ENCODE data around the gene MTRFR. TPM values are rescaled to one million over a fixed set of nuclear protein-coding genes. Genes with fewer than 3 reads are reported as not detected.

The MTRFR gene
- total and polyA plus RNA-seq, 2 donors = 46.0 to 49.1 TPM

GRCh38 chr12:123270214-123271000 lies 37.2 kb downstream of the MTRFR start:
- DNase-seq (ENCODE audit: low read depth in 6 of 9, low spot score in 9 of 9) = peak in 3 of 9 donors; percentile 31 to 57 (median 37)
- Histone ChIP-seq H3K4me3 (ENCODE audit: low read length in 2 of 2) (peak overlapping the region; percentile 61 to 91), H3K27ac (ENCODE audit: low read depth in 1 of 2, low read length in 1 of 2) (peak overlapping the region in 1 of 2 donors; percentile 75), H3K27me3 (ENCODE audit: control insufficient read depth in 2 of 2, insufficient read depth in 1 of 2, low read length in 1 of 2) (peaks cover 0 to 13% of the 10 kb centered on the region in 2 donors), H3K36me3 (ENCODE audit: control insufficient read depth in 2 of 2, insufficient read depth in 2 of 2, low read length in 1 of 2) (peaks cover 12 to 15% of the 10 kb centered on the region in 2 donors), H3K9me3 (ENCODE audit: control insufficient read depth in 2 of 2, insufficient read depth in 1 of 2, low read length in 1 of 2) (peaks cover 0 to 9% of the 10 kb centered on the region in 2 donors), H3K4me1 (ENCODE audit: control insufficient read depth in 2 of 2, insufficient read depth in 2 of 2, low read length in 2 of 2) (peaks cover 17 to 40% of the 10 kb centered on the region in 2 donors)
- WGBS = under 1% methylated on average over 51 of the region's 51 CpGs

- H3K36me3 ChIP-seq (ENCODE audit: control insufficient read depth in 2 of 2, insufficient read depth in 2 of 2, low read length in 1 of 2) = peaks cover 6 to 11% of the 10 kb centered on the region in 2 donors
- peak overlapping the region; percentile 61 to 91 for H3K4me3 ChIP-seq (ENCODE audit: low read length in 2 of 2)
- H3K4me1 ChIP-seq (ENCODE audit: control insufficient read depth in 2 of 2, insufficient read depth in 2 of 2, low read length in 2 of 2) = peaks cover 17 to 40% of the 10 kb centered on the region in 2 donors
- peaks cover 0 to 13% of the 10 kb centered on the region in 2 donors for H3K27me3 ChIP-seq (ENCODE audit: control insufficient read depth in 2 of 2, insufficient read depth in 1 of 2, low read length in 1 of 2)
- under 1% methylated on average over 108 of the region's 108 CpGs for WGBS
- H3K9me3 ChIP-seq (ENCODE audit: control insufficient read depth in 2 of 2, insufficient read depth in 1 of 2, low read length in 1 of 2) = peaks cover 0 to 9% of the 10 kb centered on the region in 2 donors
- peak overlapping the region in 1 of 2 donors; percentile 70 for H3K27ac ChIP-seq (ENCODE audit: low read depth in 1 of 2, low read length in 1 of 2)
- DNase-seq (ENCODE audit: low read depth in 6 of 9, low spot score in 9 of 9) = peak in 4 of 9 donors; percentile 44 to 79 (median 64)
Observed at GRCh38 chr12:123271001-123271668, 37.9 kb downstream of the MTRFR start.

- no peak for DNase-seq (ENCODE audit: low read depth in 6 of 9, low spot score in 9 of 9)
- Histone ChIP-seq H3K27ac (ENCODE audit: low read depth in 1 of 2, low read length in 1 of 2) (no peak overlapping the region), H3K9me3 (ENCODE audit: control insufficient read depth in 2 of 2, insufficient read depth in 1 of 2, low read length in 1 of 2) (peaks cover 0 to 9% of the 10 kb centered on the region in 2 donors), H3K4me3 (ENCODE audit: low read length in 2 of 2) (no peak overlapping the region), H3K36me3 (ENCODE audit: control insufficient read depth in 2 of 2, insufficient read depth in 2 of 2, low read length in 1 of 2) (no peaks in the 10 kb centered on the region), H3K27me3 (ENCODE audit: control insufficient read depth in 2 of 2, insufficient read depth in 1 of 2, low read length in 1 of 2) (peaks cover 0 to 13% of the 10 kb centered on the region in 2 donors), H3K4me1 (ENCODE audit: control insufficient read depth in 2 of 2, insufficient read depth in 2 of 2, low read length in 2 of 2) (peaks cover 15 to 33% of the 10 kb centered on the region in 2 donors)
- WGBS = 98% methylated on average over 15 of the region's 15 CpGs
Observed at GRCh38 chr12:123273166-123273565, 39.9 kb downstream of the MTRFR start.

GRCh38 chr12:123278101-123278627 lies 44.9 kb downstream of the MTRFR start:
- 65% methylated on average over 2 of the region's 2 CpGs for WGBS
- Histone ChIP-seq H3K27ac (ENCODE audit: low read depth in 1 of 2, low read length in 1 of 2) (peak overlapping the region in 1 of 2 donors; percentile 30), H3K9me3 (ENCODE audit: control insufficient read depth in 2 of 2, insufficient read depth in 1 of 2, low read length in 1 of 2) (no peaks in the 10 kb centered on the region), H3K4me3 (ENCODE audit: low read length in 2 of 2) (no peak overlapping the region), H3K4me1 (ENCODE audit: control insufficient read depth in 2 of 2, insufficient read depth in 2 of 2, low read length in 2 of 2) (no peaks in the 10 kb centered on the region), H3K36me3 (ENCODE audit: control insufficient read depth in 2 of 2, insufficient read depth in 2 of 2, low read length in 1 of 2) (no peaks in the 10 kb centered on the region), H3K27me3 (ENCODE audit: control insufficient read depth in 2 of 2, insufficient read depth in 1 of 2, low read length in 1 of 2) (no peaks in the 10 kb centered on the region)
- DNase-seq (ENCODE audit: low read depth in 6 of 9, low spot score in 9 of 9) = peak in 1 of 9 donors; percentile 35

GRCh38 chr12:123280971-123281370 lies 47.7 kb downstream of the MTRFR start:
- DNase-seq (ENCODE audit: low read depth in 6 of 9, low spot score in 9 of 9) = no peak
- Histone ChIP-seq H3K4me1 (ENCODE audit: control insufficient read depth in 2 of 2, insufficient read depth in 2 of 2, low read length in 2 of 2) (no peaks in the 10 kb centered on the region), H3K9me3 (ENCODE audit: control insufficient read depth in 2 of 2, insufficient read depth in 1 of 2, low read length in 1 of 2) (no peaks in the 10 kb centered on the region), H3K4me3 (ENCODE audit: low read length in 2 of 2) (no peak overlapping the region), H3K27ac (ENCODE audit: low read depth in 1 of 2, low read length in 1 of 2) (no peak overlapping the region), H3K27me3 (ENCODE audit: control insufficient read depth in 2 of 2, insufficient read depth in 1 of 2, low read length in 1 of 2) (no peaks in the 10 kb centered on the region), H3K36me3 (ENCODE audit: control insufficient read depth in 2 of 2, insufficient read depth in 2 of 2, low read length in 1 of 2) (no peaks in the 10 kb centered on the region)
- 76% methylated on average over 2 of the region's 2 CpGs for WGBS

- WGBS = 97% methylated on average over 10 of the region's 10 CpGs
- no peak overlapping the region for H3K27ac ChIP-seq (ENCODE audit: low read depth in 1 of 2, low read length in 1 of 2)
- DNase-seq (ENCODE audit: low read depth in 6 of 9, low spot score in 9 of 9) = no peak
Observed at GRCh38 chr12:123282111-123282510, 48.9 kb downstream of the MTRFR start.

GRCh38 chr12:123283461-123283860 lies 50.2 kb downstream of the MTRFR start:
- no peaks in the 10 kb centered on the region for H3K27me3 ChIP-seq (ENCODE audit: control insufficient read depth in 2 of 2, insufficient read depth in 1 of 2, low read length in 1 of 2)
- DNase-seq (ENCODE audit: low read depth in 6 of 9, low spot score in 9 of 9) = no peak
- H3K36me3 ChIP-seq (ENCODE audit: control insufficient read depth in 2 of 2, insufficient read depth in 2 of 2, low read length in 1 of 2) = no peaks in the 10 kb centered on the region
- no peak overlapping the region for H3K27ac ChIP-seq (ENCODE audit: low read depth in 1 of 2, low read length in 1 of 2)
- WGBS = 95% methylated on average over 8 of the region's 8 CpGs
- no peak overlapping the region for H3K4me3 ChIP-seq (ENCODE audit: low read length in 2 of 2)
- H3K4me1 ChIP-seq (ENCODE audit: control insufficient read depth in 2 of 2, insufficient read depth in 2 of 2, low read length in 2 of 2) = no peaks in the 10 kb centered on the region
- no peaks in the 10 kb centered on the region for H3K9me3 ChIP-seq (ENCODE audit: control insufficient read depth in 2 of 2, insufficient read depth in 1 of 2, low read length in 1 of 2)

More at GRCh38 chr12:123282111-123282510, 48.9 kb downstream of the MTRFR start:
- no peaks in the 10 kb centered on the region for H3K36me3 ChIP-seq (ENCODE audit: control insufficient read depth in 2 of 2, insufficient read depth in 2 of 2, low read length in 1 of 2)
- H3K4me1 ChIP-seq (ENCODE audit: control insufficient read depth in 2 of 2, insufficient read depth in 2 of 2, low read length in 2 of 2) = no peaks in the 10 kb centered on the region
- no peak overlapping the region for H3K4me3 ChIP-seq (ENCODE audit: low read length in 2 of 2)
- H3K9me3 ChIP-seq (ENCODE audit: control insufficient read depth in 2 of 2, insufficient read depth in 1 of 2, low read length in 1 of 2) = no peaks in the 10 kb centered on the region
- no peaks in the 10 kb centered on the region for H3K27me3 ChIP-seq (ENCODE audit: control insufficient read depth in 2 of 2, insufficient read depth in 1 of 2, low read length in 1 of 2)

GRCh38 chr12:123284669-123285068 lies 51.4 kb downstream of the MTRFR start:
- WGBS = 97% methylated on average over 4 of the region's 4 CpGs
- Histone ChIP-seq H3K36me3 (ENCODE audit: control insufficient read depth in 2 of 2, insufficient read depth in 2 of 2, low read length in 1 of 2) (peaks cover 7 to 9% of the 10 kb centered on the region in 2 donors), H3K27ac (ENCODE audit: low read depth in 1 of 2, low read length in 1 of 2) (no peak overlapping the region), H3K27me3 (ENCODE audit: control insufficient read depth in 2 of 2, insufficient read depth in 1 of 2, low read length in 1 of 2) (no peaks in the 10 kb centered on the region), H3K4me1 (ENCODE audit: control insufficient read depth in 2 of 2, insufficient read depth in 2 of 2, low read length in 2 of 2) (no peaks in the 10 kb centered on the region), H3K9me3 (ENCODE audit: control insufficient read depth in 2 of 2, insufficient read depth in 1 of 2, low read length in 1 of 2) (no peaks in the 10 kb centered on the region), H3K4me3 (ENCODE audit: low read length in 2 of 2) (no peak overlapping the region)
- DNase-seq (ENCODE audit: low read depth in 6 of 9, low spot score in 9 of 9) = no peak

Data from thymus (tissue), 11 donors.